A673 (cell line): Measurements from ENCODE around the gene RAMP1.

ENCODE experiments used
- EZH2 ChIP-seq: fragments of 200-600 bp; sonication (generic); IDR thresholded peaks from 2 replicates; pipeline ENCODE4 v1.6.1; 2017; ENCODE audit warnings: borderline replicate concordance, low read depth, mild to moderate bottlenecking, mixed read lengths, antibody characterized with exemption, low read length; ENCODE audit not compliant: poor library complexity, severe bottlenecking
- TF ChIP-seq, protein P1 (sequence below): fragments of 300-800, 200-600 bp; sonication (generic); conservative IDR thresholded peaks from 2 replicates; pipeline ENCODE4 v1.5.1; 2017; ENCODE audit warnings: low read depth, mild to moderate bottlenecking, antibody characterized with exemption, low read length, moderate library complexity, mixed read lengths

DNA sequence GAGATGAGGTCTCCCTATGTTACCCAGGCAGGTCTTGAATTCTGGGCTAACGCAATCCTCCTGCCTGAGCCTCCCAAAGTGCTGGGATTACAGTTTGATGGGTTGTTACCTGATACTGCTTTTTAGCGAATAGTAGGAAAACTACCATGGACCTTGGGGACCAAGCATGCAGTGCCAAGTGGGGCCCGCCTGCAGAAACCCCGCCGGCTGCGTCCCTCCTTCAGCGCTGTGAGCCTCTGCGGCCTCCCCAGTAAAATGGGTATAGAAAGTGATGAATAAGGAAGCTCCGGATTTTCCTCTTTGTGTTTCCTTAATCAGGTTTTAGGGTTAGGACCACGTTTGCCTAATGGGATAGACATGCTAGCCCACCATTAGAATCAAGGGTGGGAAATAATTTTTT lies 30.4 kb downstream of the RAMP1 start:
- TF ChIP-seq, protein P1, sequence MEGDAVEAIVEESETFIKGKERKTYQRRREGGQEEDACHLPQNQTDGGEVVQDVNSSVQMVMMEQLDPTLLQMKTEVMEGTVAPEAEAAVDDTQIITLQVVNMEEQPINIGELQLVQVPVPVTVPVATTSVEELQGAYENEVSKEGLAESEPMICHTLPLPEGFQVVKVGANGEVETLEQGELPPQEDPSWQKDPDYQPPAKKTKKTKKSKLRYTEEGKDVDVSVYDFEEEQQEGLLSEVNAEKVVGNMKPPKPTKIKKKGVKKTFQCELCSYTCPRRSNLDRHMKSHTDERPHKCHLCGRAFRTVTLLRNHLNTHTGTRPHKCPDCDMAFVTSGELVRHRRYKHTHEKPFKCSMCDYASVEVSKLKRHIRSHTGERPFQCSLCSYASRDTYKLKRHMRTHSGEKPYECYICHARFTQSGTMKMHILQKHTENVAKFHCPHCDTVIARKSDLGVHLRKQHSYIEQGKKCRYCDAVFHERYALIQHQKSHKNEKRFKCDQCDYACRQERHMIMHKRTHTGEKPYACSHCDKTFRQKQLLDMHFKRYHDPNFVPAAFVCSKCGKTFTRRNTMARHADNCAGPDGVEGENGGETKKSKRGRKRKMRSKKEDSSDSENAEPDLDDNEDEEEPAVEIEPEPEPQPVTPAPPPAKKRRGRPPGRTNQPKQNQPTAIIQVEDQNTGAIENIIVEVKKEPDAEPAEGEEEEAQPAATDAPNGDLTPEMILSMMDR = no peak
- no peak for TF ChIP-seq EZH2
